Panc1 (cell line): ENCODE data around the gene AGBL1.

Source experiments
- POLR2AphosphoS5 ChIP-seq: IDR thresholded peaks from 2 replicates; pipeline ENCODE4 v1.6.1; 2012; ENCODE audit warnings: mild to moderate bottlenecking, low read depth, low read length, moderate library complexity
- SIN3A ChIP-seq: IDR thresholded peaks from 2 replicates; pipeline ENCODE4 v1.6.1; 2012; ENCODE audit warnings: low read depth, mild to moderate bottlenecking, low read length, moderate library complexity, borderline replicate concordance; ENCODE audit not compliant: insufficient read depth
- TCF7L2 ChIP-seq: IDR thresholded peaks from 2 replicates; pipeline ENCODE4 v1.6.1; 2011; ENCODE audit warnings: mild to moderate bottlenecking, low read depth, low read length, inconsistent platforms
- TF ChIP-seq, protein P1 (sequence below), 2 experiments: IDR thresholded peaks; 2 replicates each; pipeline ENCODE4 v1.6.1; 2011 to 2012; ENCODE audit warnings: low read depth in 2 of 2, control low read depth in 1 of 2, low read length in 1 of 2, mild to moderate bottlenecking in 1 of 2, moderate library complexity in 1 of 2; ENCODE audit not compliant: insufficient read depth in 1 of 2
- TF ChIP-seq, protein P2 (sequence below): fragments of 450-650 bp; IDR thresholded peaks from 2 replicates; pipeline ENCODE4 v1.5.1; 2017; ENCODE audit warnings: mild to moderate bottlenecking

DNA sequence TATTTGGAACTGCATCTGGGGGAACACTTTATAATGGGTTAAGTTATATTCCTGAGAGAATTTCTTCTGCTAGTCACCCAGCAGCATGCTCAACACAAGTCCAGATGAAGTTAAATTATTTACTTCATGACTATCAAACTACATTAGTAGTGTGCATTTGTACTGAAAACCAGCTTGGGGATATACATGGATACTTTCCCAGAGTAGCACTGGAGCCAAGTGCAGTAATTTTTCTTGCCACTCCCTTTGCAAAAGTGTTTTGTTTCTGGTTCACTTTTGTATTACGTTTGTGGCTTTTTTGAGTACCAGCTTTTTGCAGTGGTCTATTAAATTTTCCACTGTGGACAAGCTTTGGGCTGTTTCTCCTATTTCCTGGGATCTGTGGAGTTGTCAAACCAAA is 243.0 kb downstream of the AGBL1 start:
- TF ChIP-seq SIN3A, result no peak
- TF ChIP-seq, protein P1, sequence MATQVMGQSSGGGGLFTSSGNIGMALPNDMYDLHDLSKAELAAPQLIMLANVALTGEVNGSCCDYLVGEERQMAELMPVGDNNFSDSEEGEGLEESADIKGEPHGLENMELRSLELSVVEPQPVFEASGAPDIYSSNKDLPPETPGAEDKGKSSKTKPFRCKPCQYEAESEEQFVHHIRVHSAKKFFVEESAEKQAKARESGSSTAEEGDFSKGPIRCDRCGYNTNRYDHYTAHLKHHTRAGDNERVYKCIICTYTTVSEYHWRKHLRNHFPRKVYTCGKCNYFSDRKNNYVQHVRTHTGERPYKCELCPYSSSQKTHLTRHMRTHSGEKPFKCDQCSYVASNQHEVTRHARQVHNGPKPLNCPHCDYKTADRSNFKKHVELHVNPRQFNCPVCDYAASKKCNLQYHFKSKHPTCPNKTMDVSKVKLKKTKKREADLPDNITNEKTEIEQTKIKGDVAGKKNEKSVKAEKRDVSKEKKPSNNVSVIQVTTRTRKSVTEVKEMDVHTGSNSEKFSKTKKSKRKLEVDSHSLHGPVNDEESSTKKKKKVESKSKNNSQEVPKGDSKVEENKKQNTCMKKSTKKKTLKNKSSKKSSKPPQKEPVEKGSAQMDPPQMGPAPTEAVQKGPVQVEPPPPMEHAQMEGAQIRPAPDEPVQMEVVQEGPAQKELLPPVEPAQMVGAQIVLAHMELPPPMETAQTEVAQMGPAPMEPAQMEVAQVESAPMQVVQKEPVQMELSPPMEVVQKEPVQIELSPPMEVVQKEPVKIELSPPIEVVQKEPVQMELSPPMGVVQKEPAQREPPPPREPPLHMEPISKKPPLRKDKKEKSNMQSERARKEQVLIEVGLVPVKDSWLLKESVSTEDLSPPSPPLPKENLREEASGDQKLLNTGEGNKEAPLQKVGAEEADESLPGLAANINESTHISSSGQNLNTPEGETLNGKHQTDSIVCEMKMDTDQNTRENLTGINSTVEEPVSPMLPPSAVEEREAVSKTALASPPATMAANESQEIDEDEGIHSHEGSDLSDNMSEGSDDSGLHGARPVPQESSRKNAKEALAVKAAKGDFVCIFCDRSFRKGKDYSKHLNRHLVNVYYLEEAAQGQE (IDR thresholded peaks at IDR 0.05; ENCODE audit: insufficient read depth in 1 of 2, low read depth in 2 of 2, low read length in 1 of 2), result no peak
- TF ChIP-seq, protein P2, sequence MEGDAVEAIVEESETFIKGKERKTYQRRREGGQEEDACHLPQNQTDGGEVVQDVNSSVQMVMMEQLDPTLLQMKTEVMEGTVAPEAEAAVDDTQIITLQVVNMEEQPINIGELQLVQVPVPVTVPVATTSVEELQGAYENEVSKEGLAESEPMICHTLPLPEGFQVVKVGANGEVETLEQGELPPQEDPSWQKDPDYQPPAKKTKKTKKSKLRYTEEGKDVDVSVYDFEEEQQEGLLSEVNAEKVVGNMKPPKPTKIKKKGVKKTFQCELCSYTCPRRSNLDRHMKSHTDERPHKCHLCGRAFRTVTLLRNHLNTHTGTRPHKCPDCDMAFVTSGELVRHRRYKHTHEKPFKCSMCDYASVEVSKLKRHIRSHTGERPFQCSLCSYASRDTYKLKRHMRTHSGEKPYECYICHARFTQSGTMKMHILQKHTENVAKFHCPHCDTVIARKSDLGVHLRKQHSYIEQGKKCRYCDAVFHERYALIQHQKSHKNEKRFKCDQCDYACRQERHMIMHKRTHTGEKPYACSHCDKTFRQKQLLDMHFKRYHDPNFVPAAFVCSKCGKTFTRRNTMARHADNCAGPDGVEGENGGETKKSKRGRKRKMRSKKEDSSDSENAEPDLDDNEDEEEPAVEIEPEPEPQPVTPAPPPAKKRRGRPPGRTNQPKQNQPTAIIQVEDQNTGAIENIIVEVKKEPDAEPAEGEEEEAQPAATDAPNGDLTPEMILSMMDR, result no peak
- TF ChIP-seq POLR2AphosphoS5, result no peak
- no peak for TF ChIP-seq TCF7L2
